ENCODE measurements around the gene PRKCG. TPM values are rescaled to one million over a fixed set of nuclear protein-coding genes. Genes with fewer than 3 reads are reported as not detected.
A peak's percentile ranks its signal among the peaks of the same experiment; 100 is the strongest.

Gene PRKCG
- total and polyA plus RNA-seq, 2 of the 8 experiments (the other 6 are each of a cell fraction or from before 2014, with no cell fraction given), result 6.1 to 10.6 TPM

- TF ChIP-seq JUND (IDR thresholded peaks at IDR 0.05; ENCODE audit: low read length) (peak; percentile 83; the same call in 1 of the 2 replicates), NANOG (IDR thresholded peaks at IDR 0.05; ENCODE audit: insufficient read depth, low read depth, low read length, poor library complexity, severe bottlenecking) (no peak), JUN (IDR thresholded peaks at IDR 0.05; ENCODE audit: low read depth, low read length) (no peak), RFX5 (IDR thresholded peaks at IDR 0.05; ENCODE audit: borderline replicate concordance, low read depth, low read length) (no peak), POLR2A (IDR thresholded peaks at IDR 0.05; ENCODE audit: control extremely low read depth in 1 of 2, low read depth in 2 of 2, low read length in 2 of 2) (no peak)
These were observed 30.7 kb downstream of the PRKCG start (continued) for GRCh38 chr19:53912653-53913052.
